Amygdala (tissue), 56 donors: ENCODE data around the gene AP1S3.
"Not testable (repeated sequence)": the region's sequence is repeated elsewhere in the genome, so short reads cannot be mapped to it uniquely, and the experiment has no call there.

Experiments
- DNase-seq, 56 donors: peaks; one replicate each; lab custom pipeline; 2025; lab: John Stamatoyannopoulos, UW

The AP1S3 gene

DNA sequence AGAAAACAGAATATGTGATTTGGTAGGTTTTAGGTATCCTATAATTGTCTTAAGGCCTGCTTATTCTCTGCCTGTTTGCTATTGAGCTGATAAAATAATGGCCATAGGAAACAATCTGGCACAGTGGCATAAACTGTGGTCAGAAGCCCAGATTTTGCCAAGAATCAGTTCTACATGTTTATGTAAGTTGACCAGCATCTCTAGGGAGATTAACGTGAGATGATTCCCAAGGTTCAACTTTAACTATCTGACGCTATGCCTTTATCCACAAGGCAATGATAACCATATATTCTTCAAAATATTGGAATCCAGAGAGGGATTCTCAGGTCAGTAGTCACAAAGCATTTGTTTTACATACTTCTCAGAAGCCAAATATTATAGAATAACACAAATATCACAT lies 25.6 kb downstream of the AP1S3 start:
- no peak for DNase-seq

DNA sequence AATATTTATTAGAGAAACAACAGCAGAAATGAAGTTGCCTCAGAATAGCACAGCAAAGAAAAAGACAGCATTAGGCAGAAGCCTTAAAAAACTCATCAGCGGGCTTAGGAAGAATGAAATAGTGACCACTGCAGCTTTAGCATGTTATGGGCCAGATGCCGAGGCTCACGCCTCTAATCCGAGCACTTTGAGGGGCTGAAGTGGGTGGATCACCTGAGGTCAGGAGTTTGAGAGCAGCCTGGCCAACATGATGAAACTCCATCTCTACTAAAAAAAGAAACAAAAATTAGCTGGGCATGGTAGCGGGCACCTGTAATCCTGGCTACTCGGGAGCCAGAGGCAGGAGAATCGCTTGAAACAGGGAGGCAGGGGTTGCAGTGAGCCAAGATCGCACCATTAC lies 32.4 kb downstream of the AP1S3 start:
- no peak for DNase-seq

DNA sequence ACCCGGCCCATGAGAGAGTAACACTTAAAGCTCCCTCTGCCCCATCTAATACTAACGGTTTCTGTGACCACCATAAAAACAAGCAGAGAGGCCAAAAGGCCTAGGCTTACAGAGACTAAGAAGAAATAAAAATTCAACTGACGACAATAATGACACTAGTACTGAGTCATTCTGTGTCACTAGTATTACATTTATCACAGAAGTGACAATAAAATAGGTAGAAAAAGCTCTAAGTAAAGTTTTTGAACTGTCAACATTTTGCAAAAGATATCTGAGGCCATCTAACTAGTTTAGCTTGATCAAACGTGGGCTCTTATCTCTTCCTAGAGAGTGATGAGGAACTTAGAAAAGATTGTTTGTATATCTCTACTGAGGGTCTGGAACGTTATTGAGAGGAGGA lies 35.6 kb downstream of the AP1S3 start:
- no peak for DNase-seq

DNA sequence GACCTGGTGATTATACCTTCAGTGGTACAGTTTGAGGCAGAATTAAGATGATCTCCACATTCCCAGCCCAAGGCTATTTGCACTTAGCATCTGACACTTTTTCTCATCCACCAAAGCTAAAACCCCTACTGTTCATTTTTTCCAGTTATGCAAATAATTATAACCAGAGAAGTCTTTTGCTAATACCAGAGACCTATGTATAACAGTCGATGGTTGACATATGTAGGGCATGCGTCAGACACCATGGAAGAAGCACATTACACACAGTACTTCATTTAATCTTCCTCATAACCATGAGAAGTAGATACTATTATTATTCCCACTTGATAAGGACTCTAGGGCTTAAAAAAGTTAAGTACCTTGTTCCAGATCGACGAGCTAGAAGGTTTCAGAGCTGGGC lies 36.5 kb downstream of the AP1S3 start:
- no peak for DNase-seq

DNA sequence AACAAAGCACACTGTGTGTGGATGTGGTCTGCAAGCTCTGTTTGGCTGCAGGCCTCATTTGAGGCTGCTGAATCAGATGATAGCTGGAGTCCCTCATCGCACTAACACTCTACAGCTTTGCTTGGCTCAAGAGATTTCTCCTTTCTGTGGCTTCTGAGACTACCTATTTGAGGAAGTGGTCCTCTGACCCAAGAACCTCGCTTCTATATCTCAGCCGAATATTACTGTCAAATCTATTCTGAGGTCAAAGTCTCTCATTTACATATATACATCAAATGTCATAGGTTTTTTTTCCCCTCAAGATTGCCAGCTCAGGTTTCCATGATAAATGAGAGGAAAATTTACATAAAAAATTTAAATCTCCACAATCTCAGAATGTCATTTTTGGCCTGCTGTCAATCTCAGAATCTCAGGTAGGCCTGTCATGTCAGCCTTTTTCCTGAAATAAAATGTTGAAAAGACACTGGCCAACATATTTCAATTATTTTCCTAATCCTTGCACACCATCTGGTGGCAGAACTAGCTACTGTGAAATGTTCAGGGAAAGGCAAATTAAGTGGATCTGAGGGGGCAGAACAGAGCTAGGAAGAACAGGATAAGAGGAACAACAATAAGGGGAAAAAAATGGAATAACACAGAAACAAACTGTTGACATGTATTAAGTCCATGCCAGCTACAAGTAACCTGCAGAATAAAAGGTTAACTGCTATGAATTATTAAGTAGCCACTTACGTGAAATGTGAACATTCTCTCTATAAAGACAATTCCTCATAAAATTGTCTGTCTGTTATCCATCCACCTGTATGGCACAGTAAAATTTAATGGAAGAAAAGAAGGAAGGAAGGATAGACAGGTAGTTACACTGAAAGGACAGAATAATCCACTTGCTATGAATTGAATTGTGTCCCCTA lies 39.3 kb downstream of the AP1S3 start:
- peak in 7 of 56 donors; percentile 3 to 38 (median 7) for DNase-seq

DNA sequence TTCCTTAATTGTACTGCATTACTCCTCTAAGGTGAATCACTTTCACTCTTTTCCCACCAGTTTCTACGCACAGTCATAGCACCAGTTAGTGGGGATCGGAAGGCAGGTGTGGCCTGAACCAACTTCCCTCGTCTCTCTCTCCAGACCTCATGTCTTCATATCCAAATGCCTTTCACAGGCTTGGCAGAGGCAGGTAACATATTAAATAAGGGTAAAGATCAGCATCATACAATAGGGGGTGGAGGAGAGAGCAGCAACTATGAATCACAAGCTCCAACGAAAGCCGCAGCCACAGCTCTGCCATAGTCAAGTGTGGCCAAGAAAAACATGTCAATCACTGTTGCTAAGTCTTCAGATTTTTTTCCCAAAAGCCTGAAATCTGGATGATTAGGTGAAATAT lies 40.3 kb downstream of the AP1S3 start:
- no peak for DNase-seq

DNA sequence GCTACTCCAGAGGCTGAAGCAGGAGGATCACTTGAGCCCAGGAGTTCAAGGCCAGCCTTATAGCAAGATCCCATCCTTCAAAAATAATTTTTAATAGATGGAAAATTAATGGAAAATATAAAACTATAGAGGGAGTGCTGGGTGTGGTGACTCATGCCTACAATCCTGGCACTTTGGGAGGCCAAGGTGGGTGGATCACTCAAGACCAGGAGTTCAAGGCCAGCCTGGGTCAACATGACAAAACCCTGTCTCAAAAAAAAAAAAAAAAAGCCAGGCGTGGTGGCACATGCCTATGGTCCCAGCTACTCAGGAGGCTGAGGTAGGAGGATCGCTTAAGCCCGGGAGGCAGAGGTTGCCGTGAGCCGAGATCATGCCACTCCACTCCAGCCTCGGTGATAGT lies 48.0 kb downstream of the AP1S3 start:
- no peak for DNase-seq

DNA sequence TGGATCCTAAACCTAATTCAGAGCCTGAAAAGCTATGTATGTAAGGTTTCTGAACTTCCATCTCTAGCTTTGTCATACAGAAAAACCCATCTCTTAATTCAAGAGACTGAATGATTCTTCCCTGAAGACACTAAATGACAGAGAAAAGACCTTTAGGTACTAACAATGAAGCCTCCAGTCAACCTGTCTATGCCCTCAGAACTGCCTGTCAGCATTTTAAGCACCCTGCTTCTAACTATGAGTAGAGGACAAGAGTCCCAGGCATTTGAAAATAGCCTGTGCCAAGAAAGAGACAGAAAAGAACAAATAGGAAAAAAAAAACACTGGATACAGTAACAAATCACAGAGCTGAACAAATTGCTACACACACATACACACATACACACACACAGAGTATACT lies 48.6 kb downstream of the AP1S3 start:
- DNase-seq = no peak

DNA sequence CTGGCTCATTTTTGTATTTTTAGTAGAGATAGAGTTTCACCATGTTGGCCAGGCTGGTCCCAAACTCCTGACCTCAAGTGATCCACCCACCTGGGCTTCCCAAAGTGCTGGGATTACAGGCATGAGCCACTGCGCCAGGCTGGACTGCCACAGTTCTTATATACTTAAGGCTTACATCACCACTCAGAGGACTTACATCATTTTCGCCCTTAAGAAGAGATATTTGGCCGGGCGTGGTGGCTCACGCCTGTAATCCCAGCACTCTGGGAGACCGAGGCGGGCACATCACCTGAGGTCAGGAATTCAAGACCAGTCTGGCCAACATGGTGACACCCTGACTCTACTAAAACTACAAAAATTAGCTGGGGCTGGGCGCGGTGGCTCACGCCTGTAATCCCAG lies 49.3 kb downstream of the AP1S3 start:
- DNase-seq = not testable (repeated sequence)

DNA sequence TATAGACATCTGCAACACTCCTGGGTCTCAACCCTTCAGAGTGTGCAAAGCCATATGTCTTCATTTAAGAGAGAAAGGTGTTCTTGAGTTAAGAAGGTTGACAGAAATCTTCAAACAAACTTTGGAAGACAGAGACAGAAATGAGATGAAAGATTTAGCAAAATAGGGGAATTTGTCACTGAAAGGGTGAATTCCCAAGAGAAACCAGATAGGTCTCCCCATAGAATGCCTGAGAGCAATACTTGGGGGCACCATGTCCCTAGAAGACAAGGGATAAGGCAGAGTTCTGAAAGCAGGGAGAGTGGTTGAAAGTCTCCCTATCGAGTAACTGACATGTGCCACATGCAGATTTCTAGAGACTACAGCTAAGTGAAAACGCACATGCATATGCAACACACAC lies 50.0 kb downstream of the AP1S3 start:
- DNase-seq = no peak

DNA sequence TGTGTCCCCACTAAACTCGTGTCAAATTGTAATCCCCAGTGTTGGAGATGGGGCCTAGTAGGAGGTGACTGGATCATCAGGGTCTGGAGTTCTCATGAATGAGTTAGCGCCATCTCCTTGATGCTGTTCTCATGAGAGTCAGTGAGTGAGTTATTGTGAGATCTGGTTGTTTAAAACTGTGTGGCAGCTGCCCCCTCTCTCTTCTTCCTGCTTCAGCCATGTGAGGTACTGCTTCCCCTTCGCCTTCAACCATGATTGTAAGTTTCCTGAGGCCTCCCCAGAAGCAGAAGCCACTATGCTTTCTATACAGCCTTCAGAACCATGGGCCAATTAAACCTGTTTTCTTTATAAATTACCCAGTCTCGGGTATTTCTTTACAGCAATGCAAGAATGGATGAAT lies 50.4 kb downstream of the AP1S3 start:
- DNase-seq = no peak

DNA sequence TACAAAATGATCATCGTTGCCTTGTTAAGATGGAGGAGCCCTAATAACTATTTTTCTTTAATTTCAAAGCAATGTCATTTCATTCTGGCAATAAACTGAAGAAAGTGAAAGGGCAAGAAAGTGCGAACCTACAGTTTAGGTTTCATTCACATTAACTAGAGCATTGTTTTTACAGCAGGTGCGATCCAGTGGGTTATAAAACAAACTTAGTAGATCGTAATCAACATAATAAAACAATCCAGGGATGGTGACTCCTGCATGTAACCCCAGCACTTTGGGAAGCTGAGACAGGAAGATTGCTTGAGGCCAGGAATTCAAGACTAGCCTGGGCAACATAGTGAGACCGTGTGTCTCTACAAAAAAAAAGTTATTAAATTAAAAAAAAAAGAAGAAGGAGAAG lies 51.1 kb downstream of the AP1S3 start:
- DNase-seq = no peak

DNA sequence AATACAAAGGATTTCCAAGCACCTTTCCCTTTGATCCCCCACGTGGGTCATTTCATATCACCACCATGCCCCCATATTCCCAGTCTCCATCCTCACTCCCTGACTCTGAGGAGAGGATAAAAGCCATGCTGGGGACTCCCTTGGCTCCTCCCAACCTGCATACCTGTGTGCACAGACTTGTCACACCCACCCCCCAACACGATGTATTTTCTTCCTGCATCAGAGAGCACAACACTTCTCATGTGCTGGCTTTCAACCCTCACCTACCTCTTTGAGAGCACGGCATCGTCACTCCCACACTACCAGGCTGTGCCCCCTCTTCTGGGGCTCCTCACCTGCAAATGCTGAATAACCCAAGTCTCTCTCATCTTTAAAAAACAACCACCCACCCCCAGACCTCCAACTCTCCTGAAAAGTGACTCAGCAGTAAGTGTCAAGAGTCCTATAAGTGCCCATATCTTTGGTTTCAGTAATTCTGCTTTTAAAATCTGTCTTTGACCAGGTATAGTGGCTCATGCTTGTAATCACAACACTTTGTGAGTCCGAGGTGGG lies 53.1 kb downstream of the AP1S3 start:
- no peak for DNase-seq

DNA sequence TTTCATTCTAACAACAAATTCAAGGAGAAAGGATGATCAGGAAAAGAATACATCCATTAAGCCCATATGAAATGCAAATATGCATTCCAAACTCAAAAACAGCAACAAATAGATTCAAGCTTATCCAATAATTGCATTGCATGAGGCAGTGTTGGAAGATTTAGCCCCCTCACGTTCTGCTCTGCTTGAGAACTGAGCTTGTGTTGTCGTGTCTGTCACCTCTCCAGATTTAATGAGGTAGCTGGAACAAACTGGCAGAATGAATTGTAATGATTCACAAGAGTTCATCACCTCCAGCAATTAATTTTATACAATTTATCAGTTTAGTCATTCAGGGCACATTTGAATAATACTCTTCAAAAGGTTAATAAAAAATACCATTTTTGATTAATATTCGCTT lies 54.8 kb downstream of the AP1S3 start:
- peak in 5 of 56 donors; percentile 2 to 13 (median 3) for DNase-seq

DNA sequence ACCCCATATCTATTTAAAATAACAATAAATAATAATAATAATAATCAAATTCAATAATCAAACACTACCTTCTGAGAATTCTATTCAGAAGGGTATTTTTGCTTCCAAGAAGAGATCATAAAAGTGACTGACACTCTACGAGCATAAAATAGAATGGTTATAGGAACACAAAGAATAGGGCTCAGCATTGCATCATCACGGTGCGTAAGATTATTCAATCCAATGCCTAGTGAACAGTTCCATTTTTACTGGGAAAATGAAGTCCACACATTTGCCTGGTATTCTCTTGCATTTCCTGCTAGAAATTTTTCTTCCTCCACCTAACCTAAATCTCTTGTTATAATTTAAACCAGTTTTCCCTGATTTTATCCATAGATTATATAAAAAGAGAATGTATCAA lies 55.8 kb downstream of the AP1S3 start:
- no peak for DNase-seq

DNA sequence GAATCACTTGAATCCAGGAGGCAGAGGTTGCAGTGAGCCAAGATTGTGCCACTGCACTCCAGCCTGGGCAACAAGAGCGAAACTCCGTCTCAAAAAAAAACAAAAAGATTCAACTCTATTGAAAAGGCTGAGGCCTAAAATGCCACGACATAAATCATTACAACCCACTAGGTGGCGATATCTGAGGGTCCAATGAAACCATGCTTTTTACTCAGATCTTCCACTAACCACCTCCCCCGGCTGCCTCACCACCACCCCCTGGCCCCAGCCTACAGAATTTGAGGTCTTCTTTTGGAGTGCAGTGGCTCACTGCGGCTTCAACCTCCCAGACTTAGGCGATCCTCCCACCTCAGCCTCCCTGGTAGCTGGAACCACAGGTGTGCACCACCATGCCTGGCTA lies 57.5 kb downstream of the AP1S3 start:
- DNase-seq = no peak

DNA sequence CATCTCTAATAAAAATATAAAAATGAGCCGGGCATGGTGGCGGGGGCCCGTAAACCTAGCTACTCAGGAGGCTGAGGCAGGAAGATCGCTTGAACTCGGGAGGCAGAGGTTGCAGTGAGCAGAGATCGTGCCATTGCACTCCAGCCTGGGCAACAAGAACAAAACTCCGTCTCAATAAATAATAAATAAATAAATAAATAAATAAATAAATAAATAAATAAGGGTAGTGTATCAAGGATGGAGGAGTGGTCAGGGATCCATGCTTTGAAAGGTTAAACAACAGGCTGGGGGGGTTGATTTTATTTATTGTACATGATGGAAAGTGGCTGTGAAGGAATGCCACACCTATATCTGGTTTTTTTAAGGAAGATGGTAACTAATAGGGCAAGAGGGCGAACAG lies 63.2 kb downstream of the AP1S3 start:
- no peak for DNase-seq

DNA sequence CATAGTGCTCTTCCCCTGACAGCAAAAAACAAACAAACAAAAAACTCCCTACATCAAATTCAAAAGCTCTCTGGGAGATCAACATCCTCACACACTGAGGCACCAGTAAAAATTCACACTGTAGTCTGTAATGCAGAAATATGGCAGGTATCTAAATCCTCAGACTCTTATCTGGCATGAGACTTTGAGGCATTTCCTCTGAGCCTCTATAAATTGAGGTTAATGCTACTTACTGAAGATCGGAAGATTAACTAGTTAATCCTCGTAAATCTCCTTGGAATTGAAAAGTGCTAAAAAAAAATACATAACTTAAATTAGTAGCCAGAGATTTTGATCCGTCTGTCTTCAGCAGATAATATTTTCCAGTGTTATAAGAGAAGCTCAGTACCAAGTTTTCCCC lies 65.0 kb downstream of the AP1S3 start:
- no peak for DNase-seq

DNA sequence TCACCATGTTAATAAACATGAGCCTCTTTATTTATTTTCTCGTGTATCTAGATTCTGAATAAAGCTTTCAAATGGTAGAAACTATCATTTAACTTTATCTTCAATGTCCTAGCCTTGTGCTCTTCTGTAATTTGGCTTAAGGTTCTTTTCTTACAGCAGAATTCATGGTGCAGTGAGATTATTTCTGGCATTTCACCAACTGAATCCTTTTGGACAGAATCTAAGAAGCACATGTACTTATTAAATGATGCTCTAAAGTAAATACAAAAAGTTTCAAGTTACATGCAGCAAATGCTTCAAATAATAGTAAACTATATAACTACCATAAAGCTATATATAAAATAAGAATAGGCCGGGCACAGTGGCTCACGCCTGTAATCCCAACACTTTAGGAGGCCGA lies 65.9 kb downstream of the AP1S3 start:
- DNase-seq = no peak

DNA sequence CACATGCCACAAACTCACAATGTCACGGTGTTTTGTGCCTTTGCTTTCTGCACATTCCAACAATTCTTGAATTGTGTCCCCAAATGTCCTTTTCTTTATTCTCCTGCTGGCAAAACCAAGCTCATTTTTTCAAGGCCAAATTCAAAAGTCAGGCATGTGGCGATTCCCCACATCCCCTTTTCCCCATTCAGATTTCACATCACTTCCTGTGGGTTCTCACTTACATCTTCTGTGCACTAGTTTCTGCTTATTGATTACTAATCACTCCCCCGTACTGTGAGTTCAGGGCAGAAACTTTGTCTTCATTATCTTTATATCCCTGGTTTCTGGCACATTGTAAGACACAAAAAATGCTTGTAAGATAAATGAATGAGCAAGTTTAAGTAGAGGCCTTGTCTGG lies 69.2 kb downstream of the AP1S3 start:
- no peak for DNase-seq

DNA sequence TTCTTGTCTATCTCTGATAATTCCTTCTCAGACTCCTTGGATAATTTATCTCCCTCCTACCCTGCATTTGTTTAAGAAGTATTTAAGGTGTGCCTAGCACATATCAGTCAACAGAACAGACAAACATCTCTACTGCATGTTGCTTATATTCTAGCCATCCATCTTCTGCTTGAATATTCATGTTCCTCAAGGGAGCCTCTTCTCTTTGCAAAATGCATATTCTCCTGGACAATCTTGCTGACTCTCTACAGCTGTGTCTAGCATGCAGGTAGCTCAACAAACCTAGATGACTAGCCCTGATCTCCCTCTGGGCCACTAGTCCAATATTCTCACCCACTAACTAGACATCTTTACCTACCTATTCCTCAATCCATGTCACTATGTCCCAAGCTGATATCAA lies 70.0 kb downstream of the AP1S3 start:
- DNase-seq = no peak

DNA sequence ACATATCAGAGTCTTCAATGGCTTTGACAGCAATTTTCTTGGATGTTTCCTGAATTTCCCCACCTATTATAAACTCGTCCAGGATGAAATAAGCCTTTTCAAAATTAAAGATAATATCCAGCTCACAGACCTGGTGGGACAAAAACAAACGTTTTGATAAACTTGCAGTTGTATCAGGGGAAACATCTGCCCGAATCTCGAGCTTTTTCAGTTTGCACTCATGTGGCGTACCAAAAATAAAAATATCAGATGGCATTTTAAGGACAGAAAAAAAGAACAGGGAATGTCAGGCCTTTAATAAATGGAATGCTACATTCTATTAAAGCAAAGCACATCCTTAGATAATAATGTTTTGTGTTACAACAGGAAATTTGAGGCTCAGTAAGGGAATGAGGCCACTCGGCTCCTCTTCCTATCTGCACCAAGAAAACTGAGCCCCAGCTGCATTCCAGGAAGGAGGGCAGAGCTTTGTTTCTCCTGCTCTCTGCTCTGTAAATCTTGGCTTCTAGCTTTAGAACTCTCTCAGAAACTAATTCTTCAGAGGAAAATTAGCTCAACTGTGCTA lies 72.1 kb downstream of the AP1S3 start:
- peak in 1 of 56 donors; percentile 3 for DNase-seq
